Astrocyte of the cerebellum (primary cell): ENCODE data around the gene ATAD3B.
"Not testable (repeated sequence)": the region's sequence is repeated elsewhere in the genome, so short reads cannot be mapped to it uniquely, and the experiment has no call there.

Experiments
- DNase-seq: peaks from one replicate; pipeline ENCODE4 v3.0.0-alpha.2; 2011; ENCODE audit warnings: low read depth
- H3K4me3 ChIP-seq: 2 replicates; pipeline ENCODE4 v1.5.1; 2011; ENCODE audit warnings: mild to moderate bottlenecking, low read depth, low read length, moderate library complexity
- CTCF ChIP-seq: IDR thresholded peaks from 2 replicates; pipeline ENCODE4 v1.5.1; 2012; ENCODE audit warnings: low read length, low read depth, moderate library complexity, mild to moderate bottlenecking; ENCODE audit errors: missing control alignments
- in situ Hi-C: cut with HindIII; loops from 2 replicates; pipeline ENCODE4 v1.10.0; 2017; ENCODE audit warnings: low sequenced_read_pairs

The ATAD3B gene

GRCh38 chr1:1510912-1511532 is 39.5 kb downstream of the ATAD3B start:
- peak overlapping the region; percentile 88 for H3K4me3 ChIP-seq
- in situ Hi-C loops: no loop called here
- TF ChIP-seq CTCF: no peak
- DNase-seq: no peak

GRCh38 chr1:1511533-1512285 is 40.1 kb downstream of the ATAD3B start, which contains the start of gene ATAD3A:
ATAD3A (plus strand) TSS chr1:1512162; CDS start chr1:1512269, 107 bp downstream.
- in situ Hi-C loops: no loop called here
- H3K4me3 ChIP-seq: peak within 1 kb of the TSS; percentile 88
- peak; percentile 94 for DNase-seq
- TF ChIP-seq CTCF: no peak

GRCh38 chr1:1512425-1512824 is 40.9 kb downstream of the ATAD3B start:
- peak overlapping the region; percentile 88 for H3K4me3 ChIP-seq
- DNase-seq, in situ Hi-C loops: not testable (repeated sequence)

- DNase-seq, H3K4me3 ChIP-seq, in situ Hi-C loops: not testable (repeated sequence)
These were observed 42.1 kb downstream of the ATAD3B start for GRCh38 chr1:1513675-1514074.

GRCh38 chr1:1514376-1514775 is 42.8 kb downstream of the ATAD3B start:
- H3K4me3 ChIP-seq, in situ Hi-C loops, DNase-seq: not testable (repeated sequence)

GRCh38 chr1:1516923-1517322 is 45.4 kb downstream of the ATAD3B start:
- H3K4me3 ChIP-seq, in situ Hi-C loops, DNase-seq: not testable (repeated sequence)

GRCh38 chr1:1517973-1518620 is 46.5 kb downstream of the ATAD3B start:
- no peak overlapping the region for H3K4me3 ChIP-seq
- no peak for DNase-seq
- in situ Hi-C loops: no loop called here
- TF ChIP-seq CTCF: no peak

GRCh38 chr1:1518621-1519007 is 47.0 kb downstream of the ATAD3B start:
- H3K4me3 ChIP-seq, in situ Hi-C loops, DNase-seq: not testable (repeated sequence)

GRCh38 chr1:1519805-1520505 is 48.4 kb downstream of the ATAD3B start:
- DNase-seq, H3K4me3 ChIP-seq, in situ Hi-C loops: not testable (repeated sequence)
